Activated CD8-positive, alpha-beta T cell treated with anti-CD3 and anti-CD28 coated beads for 36 hours (primary cell): ENCODE results near the gene FSHR. TPM values are rescaled to one million over a fixed set of nuclear protein-coding genes. Genes with fewer than 3 reads are reported as not detected.

ENCODE experiments used
- ATAC-seq: fragments of 200-7000 bp; cut with Tn5 transposase; one replicate; pipeline ENCODE4 v1.10.0; 2021; ENCODE audit warnings: mild to moderate bottlenecking, moderate library complexity
- CTCF ChIA-PET: fragments of 350-600 bp; sonication (Branson Sonifier 250); formaldehyde crosslinking; loops from one replicate; lab custom pipeline; 2021; ENCODE audit warnings: antibody characterized with exemption; lab: Charles Lee
- POLR2A ChIA-PET: fragments of 350-600 bp; sonication (Branson Sonifier 250); formaldehyde crosslinking; loops from one replicate; lab custom pipeline; 2021; ENCODE audit warnings: antibody characterized with exemption; lab: Charles Lee
- DNase-seq: peaks from one replicate; pipeline ENCODE4 v3.0.0-alpha.2; 2020
- H3K27ac Mint-ChIP-seq: one replicate; pipeline ENCODE4 v1.8.0; 2021; ENCODE audit warnings: mild to moderate bottlenecking, mixed read lengths
- H3K27me3 Mint-ChIP-seq: one replicate; pipeline ENCODE4 v1.8.0; 2021; ENCODE audit warnings: mixed read lengths
- H3K36me3 Mint-ChIP-seq: one replicate; pipeline ENCODE4 v1.8.0; 2021; ENCODE audit warnings: low read depth, mixed read lengths
- H3K4me1 Mint-ChIP-seq: one replicate; pipeline ENCODE4 v1.8.0; 2021; ENCODE audit warnings: low read depth, mixed read lengths
- H3K4me3 Mint-ChIP-seq: one replicate; pipeline ENCODE4 v1.8.0; 2021; ENCODE audit warnings: mild to moderate bottlenecking, moderate library complexity, mixed read lengths
- H3K9me3 Mint-ChIP-seq: one replicate; pipeline ENCODE4 v1.8.0; 2021; ENCODE audit warnings: mixed read lengths
- CTCF ChIP-seq: fragments of 200-600 bp; IDR thresholded peaks from one replicate; pipeline ENCODE4 v1.8.0; 2022; ENCODE audit warnings: antibody characterized with exemption, mild to moderate bottlenecking
- intact Hi-C: fragments of 100-400 bp; cut with micrococcal nuclease; formaldehyde crosslinking; loops from one replicate; pipeline ENCODE4 v1.10.0; 2022
- total RNA-seq, 2 experiments: library from RNA; stranded (reverse); gene quantifications; one replicate each; pipeline ENCODE4 v1.2.3, GENCODE V29; 2021

Gene FSHR
- total RNA-seq, 2 experiments from 2014 or later: not detected

GRCh38 chr2:49026706-49027105, 127.6 kb downstream of the FSHR start:
- no peaks in the 10 kb centered on the region for H3K9me3 Mint-ChIP-seq
- H3K4me1 Mint-ChIP-seq: no peaks in the 10 kb centered on the region
- H3K4me3 Mint-ChIP-seq: no peak overlapping the region
- intact Hi-C loops: no loop called here
- ATAC-seq (no peak), DNase-seq (no peak)
- no peak overlapping the region for H3K27ac Mint-ChIP-seq
- no peak for TF ChIP-seq CTCF
- ChIA-PET POLR2A (no interaction called here), CTCF (no interaction called here)
- H3K27me3 Mint-ChIP-seq: no peaks in the 10 kb centered on the region
- H3K36me3 Mint-ChIP-seq: no peaks in the 10 kb centered on the region

- intact Hi-C loops: no loop called here
- Mint-ChIP-seq H3K27me3 (no peaks in the 10 kb centered on the region), H3K27ac (no peak overlapping the region), H3K4me3 (no peak overlapping the region), H3K9me3 (no peaks in the 10 kb centered on the region), H3K4me1 (no peaks in the 10 kb centered on the region), H3K36me3 (no peaks in the 10 kb centered on the region)
- POLR2A ChIA-PET: no interaction called here
- no peak for TF ChIP-seq CTCF
- CTCF ChIA-PET: no interaction called here
- no peak for ATAC-seq
- DNase-seq: no peak
These were observed 133.0 kb downstream of the FSHR start for GRCh38 chr2:49021271-49021670.

DNA sequence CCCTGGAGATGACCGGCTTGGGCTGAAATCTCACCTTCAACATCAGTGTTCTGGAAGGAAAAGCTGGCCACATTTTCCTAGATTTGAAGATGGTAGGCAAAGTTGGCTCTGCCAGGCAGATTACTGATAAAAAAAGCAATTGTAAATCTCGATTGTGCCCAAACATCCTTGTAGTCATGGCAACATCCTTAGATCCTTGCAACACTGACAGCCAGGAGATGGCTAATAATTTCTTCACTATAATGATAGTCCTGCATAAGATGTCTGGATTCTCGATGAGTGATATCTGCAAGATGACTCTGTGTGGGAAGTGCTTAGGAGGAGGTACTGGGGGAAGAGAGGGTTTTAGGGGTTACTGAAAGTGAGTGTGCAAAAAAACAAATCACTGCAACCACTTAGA, 149.1 kb downstream of the FSHR start:
- Mint-ChIP-seq H3K4me3 (no peak overlapping the region), H3K27ac (no peak overlapping the region), H3K27me3 (no peaks in the 10 kb centered on the region), H3K4me1 (no peaks in the 10 kb centered on the region), H3K36me3 (no peaks in the 10 kb centered on the region), H3K9me3 (no peaks in the 10 kb centered on the region)
- ATAC-seq: no peak
- DNase-seq: no peak
- POLR2A ChIA-PET: no interaction called here
- CTCF ChIA-PET: no interaction called here
- intact Hi-C loops: no loop called here
- no peak for TF ChIP-seq CTCF

- no peaks in the 10 kb centered on the region for H3K9me3 Mint-ChIP-seq
- H3K27ac Mint-ChIP-seq: no peak overlapping the region
- ChIA-PET POLR2A (no interaction called here), CTCF (no interaction called here)
- ATAC-seq (no peak), DNase-seq (no peak)
- TF ChIP-seq CTCF: no peak
- intact Hi-C loops: no loop called here
- no peaks in the 10 kb centered on the region for H3K4me1 Mint-ChIP-seq
- H3K27me3 Mint-ChIP-seq: no peaks in the 10 kb centered on the region
- no peak overlapping the region for H3K4me3 Mint-ChIP-seq
- H3K36me3 Mint-ChIP-seq: no peaks in the 10 kb centered on the region
These were observed 150.2 kb downstream of the FSHR start for GRCh38 chr2:49004036-49004626.

GRCh38 chr2:49003201-49003600, 151.1 kb downstream of the FSHR start:
- Mint-ChIP-seq H3K9me3 (no peaks in the 10 kb centered on the region), H3K4me3 (no peak overlapping the region), H3K4me1 (no peaks in the 10 kb centered on the region), H3K27ac (no peak overlapping the region), H3K27me3 (no peaks in the 10 kb centered on the region), H3K36me3 (no peaks in the 10 kb centered on the region)
- ATAC-seq (no peak), DNase-seq (no peak)
- TF ChIP-seq CTCF: no peak
- ChIA-PET POLR2A (no interaction called here), CTCF (no interaction called here)
- intact Hi-C loops: no loop called here
